Vagina (tissue), 2 donors: ENCODE data around the gene HYDIN. TPM values are rescaled to one million over a fixed set of nuclear protein-coding genes. Genes with fewer than 3 reads are reported as not detected.

ENCODE experiments used
- DNase-seq, 2 donors: peaks; one replicate each; pipeline ENCODE4 v3.0.0-alpha.2; 2017; ENCODE audit errors: extremely low spot score in 2 of 2
- H3K27ac ChIP-seq: fragments of 200-600 bp; sonication (generic); one replicate; pipeline ENCODE4 v1.5.1; 2019
- H3K27me3 ChIP-seq: fragments of 200-600 bp; sonication (generic); one replicate; pipeline ENCODE4 v1.5.1; 2019
- H3K36me3 ChIP-seq, 2 donors: fragments of 200-600 bp; sonication (generic); one replicate each; pipeline ENCODE4 v1.5.1; 2017 to 2019
- H3K4me1 ChIP-seq: fragments of 200-600 bp; sonication (generic); one replicate; pipeline ENCODE4 v1.5.1; 2019
- H3K4me3 ChIP-seq, 2 donors: fragments of 200-600 bp; sonication (generic); 1 replicate in 1 of 2; 2 replicates in 1 of 2; pipeline ENCODE4 v1.5.1; 2016 to 2019
- H3K9me3 ChIP-seq: fragments of 200-600 bp; sonication (generic); one replicate; pipeline ENCODE4 v1.5.1; 2019
- CTCF ChIP-seq, 3 experiments: fragments of 450-650 bp in 2 of 3; fragments of 200-600 bp in 1 of 3; sonication (generic) in 1 of 3; IDR thresholded peaks; one replicate each; pipeline ENCODE4 v1.5.1; 2017 to 2019; ENCODE audit warnings: antibody characterized with exemption in 3 of 3, mild to moderate bottlenecking in 2 of 3, moderate library complexity in 2 of 3
- POLR2A ChIP-seq, 2 donors: fragments of 450-650 bp; IDR thresholded peaks; one replicate each; pipeline ENCODE4 v1.6.1; 2017; ENCODE audit warnings: antibody characterized with exemption in 2 of 2, mild to moderate bottlenecking in 2 of 2, moderate library complexity in 2 of 2
- POLR2AphosphoS5 ChIP-seq, 2 donors: sonication (generic); formaldehyde crosslinking; IDR thresholded peaks; one replicate each; pipeline ENCODE4 v1.9.0; 2017; ENCODE audit warnings: antibody characterized with exemption in 2 of 2, mild to moderate bottlenecking in 2 of 2, low read depth in 1 of 2; ENCODE audit not compliant: insufficient read depth in 1 of 2
- intact Hi-C: fragments of 100-400 bp; cut with DNase I; formaldehyde crosslinking; loops from one replicate; pipeline ENCODE4 v1.15.1; 2023
- total RNA-seq: library from RNA; depleted of rRNA; stranded (reverse); fragments of >200 nt; gene quantifications from one replicate; pipeline ENCODE4 v1.2.3, GENCODE V29; 2016

HYDIN gene
- total RNA-seq, 1 donor from 2014 or later: not detected

- Histone ChIP-seq H3K36me3 (peaks cover 0 to 41% of the 10 kb centered on the region in 2 donors), H3K9me3 (no peaks in the 10 kb centered on the region)
Measured at GRCh38 chr16:70786020-70786755, 444.3 kb downstream of the HYDIN start.

GRCh38 chr16:70784692-70785555 is 445.6 kb downstream of the HYDIN start:
- TF ChIP-seq POLR2A (IDR thresholded peaks at IDR 0.05) (no peak), CTCF (IDR thresholded peaks at IDR 0.05) (no peak), POLR2AphosphoS5 (IDR thresholded peaks at IDR 0.05; ENCODE audit: insufficient read depth in 1 of 2, low read depth in 1 of 2) (no peak)
- H3K27ac ChIP-seq: no peak overlapping the region
- DNase-seq: no peak
- intact Hi-C loops: no loop called here
- H3K4me3 ChIP-seq: no peak overlapping the region
- peaks cover 9% of the 10 kb centered on the region for H3K4me1 ChIP-seq
- H3K9me3 ChIP-seq: no peaks in the 10 kb centered on the region
- H3K27me3 ChIP-seq: no peaks in the 10 kb centered on the region
- peaks cover 0 to 54% of the 10 kb centered on the region in 2 donors for H3K36me3 ChIP-seq

More at GRCh38 chr16:70786020-70786755, 444.3 kb downstream of the HYDIN start:
- Histone ChIP-seq H3K4me1 (peaks cover 9% of the 10 kb centered on the region), H3K4me3 (no peak overlapping the region), H3K27me3 (no peaks in the 10 kb centered on the region), H3K27ac (no peak overlapping the region)
- intact Hi-C loops: no loop called here
- TF ChIP-seq POLR2AphosphoS5 (IDR thresholded peaks at IDR 0.05; ENCODE audit: insufficient read depth in 1 of 2, low read depth in 1 of 2): no peak
- TF ChIP-seq POLR2A (IDR thresholded peaks at IDR 0.05): no peak
- no peak for TF ChIP-seq CTCF (IDR thresholded peaks at IDR 0.05)
- no peak for DNase-seq

GRCh38 chr16:70782237-70782636 is 448.3 kb downstream of the HYDIN start:
- Histone ChIP-seq H3K4me1 (peaks cover 21% of the 10 kb centered on the region), H3K9me3 (no peaks in the 10 kb centered on the region), H3K36me3 (peaks cover 0 to 54% of the 10 kb centered on the region in 2 donors), H3K27me3 (no peaks in the 10 kb centered on the region), H3K4me3 (no peak overlapping the region), H3K27ac (no peak overlapping the region)
- TF ChIP-seq CTCF (IDR thresholded peaks at IDR 0.05) (no peak), POLR2AphosphoS5 (IDR thresholded peaks at IDR 0.05; ENCODE audit: insufficient read depth in 1 of 2, low read depth in 1 of 2) (no peak)
- intact Hi-C loops: no loop called here
- no peak for DNase-seq

- intact Hi-C loops: no loop called here
- H3K27ac ChIP-seq: no peak overlapping the region
- H3K9me3 ChIP-seq: no peaks in the 10 kb centered on the region
- H3K4me1 ChIP-seq: peaks cover 21% of the 10 kb centered on the region
- no peak for DNase-seq
- no peaks in the 10 kb centered on the region for H3K27me3 ChIP-seq
- no peak overlapping the region for H3K4me3 ChIP-seq
- no peak for TF ChIP-seq POLR2AphosphoS5 (IDR thresholded peaks at IDR 0.05; ENCODE audit: insufficient read depth in 1 of 2, low read depth in 1 of 2)
- no peak for TF ChIP-seq POLR2A (IDR thresholded peaks at IDR 0.05)
- TF ChIP-seq CTCF (IDR thresholded peaks at IDR 0.05): no peak
- H3K36me3 ChIP-seq: peaks cover 0 to 54% of the 10 kb centered on the region in 2 donors
Measured at GRCh38 chr16:70781800-70782199, 448.7 kb downstream of the HYDIN start.
